ENCODE data around the gene CAPZB. TPM values are rescaled to one million over a fixed set of nuclear protein-coding genes. Genes with fewer than 3 reads are reported as not detected.

The CAPZB gene
- total RNA-seq, 1 experiment from 2014 or later: 198 TPM

DNA sequence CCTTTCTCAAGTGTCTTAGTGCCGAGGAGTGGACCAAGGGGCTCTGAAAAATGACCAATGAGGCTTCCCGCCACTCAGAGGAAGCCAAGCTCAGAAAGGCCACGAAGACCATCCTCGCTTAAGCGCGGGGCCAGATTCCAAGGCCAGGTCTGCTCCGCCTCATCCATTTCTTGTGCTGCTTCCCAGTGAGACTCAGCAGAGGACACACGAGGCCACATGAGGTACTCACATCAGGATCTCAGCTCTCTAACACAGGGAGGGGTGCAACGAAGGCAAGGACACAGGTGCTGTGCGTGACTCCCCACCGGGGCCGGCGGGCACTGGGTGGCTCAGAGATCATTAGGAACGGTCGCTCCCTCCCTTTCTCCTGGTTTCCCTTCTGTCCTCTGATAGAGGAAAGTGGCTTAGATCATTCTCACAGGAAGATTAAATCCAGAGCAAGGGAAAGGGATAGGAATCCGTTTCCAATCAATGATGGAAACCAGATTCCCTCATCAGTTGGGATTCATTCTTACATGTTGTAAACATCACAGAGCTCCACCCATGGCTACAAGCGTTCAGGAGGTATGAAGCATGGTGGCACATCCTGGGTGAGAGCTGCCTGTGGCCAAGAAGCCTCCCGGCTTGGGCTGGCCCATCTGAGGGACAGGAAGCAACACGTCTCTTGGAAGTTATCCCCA, 46.7 kb downstream of the CAPZB start:
- intact Hi-C loops (cut with micrococcal nuclease; ENCODE audit: unreplicated experiment): no loop called here
- BruUV-seq (replicated peaks): no TSS peak
- H3K27me3 Mint-ChIP-seq (ENCODE audit: unreplicated experiment): no peaks in the 10 kb centered on the region
- H3K9me3 Mint-ChIP-seq (ENCODE audit: low read depth, unreplicated experiment): no peaks in the 10 kb centered on the region
- H3K4me3 Mint-ChIP-seq (ENCODE audit: low read depth, unreplicated experiment): no peak overlapping the region
- DNase-seq: no peak
- H3K4me1 Mint-ChIP-seq (ENCODE audit: low read depth, unreplicated experiment): peaks cover 45% of the 10 kb centered on the region
- CTCF ChIA-PET: no interaction called here
- peaks cover 5% of the 10 kb centered on the region for H3K36me3 Mint-ChIP-seq (ENCODE audit: insufficient read depth, unreplicated experiment)
- H3K27ac Mint-ChIP-seq (ENCODE audit: unreplicated experiment): no peak overlapping the region
- no peak for TF ChIP-seq CTCF (IDR thresholded peaks at IDR 0.05; ENCODE audit: unreplicated experiment)

GRCh38 chr1:19437891-19438294, 47.4 kb downstream of the CAPZB start:
- intact Hi-C loops (cut with micrococcal nuclease; ENCODE audit: unreplicated experiment): no loop called here
- peaks cover 5% of the 10 kb centered on the region for H3K36me3 Mint-ChIP-seq (ENCODE audit: insufficient read depth, unreplicated experiment)
- no peak for DNase-seq
- CTCF ChIA-PET: no interaction called here
- no TSS peak for BruUV-seq (replicated peaks)
- peaks cover 52% of the 10 kb centered on the region for H3K4me1 Mint-ChIP-seq (ENCODE audit: low read depth, unreplicated experiment)
- H3K27me3 Mint-ChIP-seq (ENCODE audit: unreplicated experiment): no peaks in the 10 kb centered on the region
- no peak for TF ChIP-seq CTCF (IDR thresholded peaks at IDR 0.05; ENCODE audit: unreplicated experiment)
- no peak overlapping the region for H3K27ac Mint-ChIP-seq (ENCODE audit: unreplicated experiment)
- no peak overlapping the region for H3K4me3 Mint-ChIP-seq (ENCODE audit: low read depth, unreplicated experiment)
- H3K9me3 Mint-ChIP-seq (ENCODE audit: low read depth, unreplicated experiment): no peaks in the 10 kb centered on the region

GRCh38 chr1:19436716-19437476, 48.4 kb downstream of the CAPZB start:
- DNase-seq: peak; percentile 47

GRCh38 chr1:19435851-19436455, 49.4 kb downstream of the CAPZB start:
- intact Hi-C loops (cut with micrococcal nuclease; ENCODE audit: unreplicated experiment): no loop called here
- no peak overlapping the region for H3K4me3 Mint-ChIP-seq (ENCODE audit: low read depth, unreplicated experiment)
- no TSS peak for BruUV-seq (replicated peaks)
- no peak for DNase-seq
- H3K27me3 Mint-ChIP-seq (ENCODE audit: unreplicated experiment): no peaks in the 10 kb centered on the region
- CTCF ChIA-PET: no interaction called here
- TF ChIP-seq CTCF (IDR thresholded peaks at IDR 0.05; ENCODE audit: unreplicated experiment): no peak
- H3K4me1 Mint-ChIP-seq (ENCODE audit: low read depth, unreplicated experiment): peaks cover 49% of the 10 kb centered on the region
- H3K36me3 Mint-ChIP-seq (ENCODE audit: insufficient read depth, unreplicated experiment): peaks cover 5% of the 10 kb centered on the region
- H3K9me3 Mint-ChIP-seq (ENCODE audit: low read depth, unreplicated experiment): no peaks in the 10 kb centered on the region
- H3K27ac Mint-ChIP-seq (ENCODE audit: unreplicated experiment): no peak overlapping the region

More at GRCh38 chr1:19436716-19437476, 48.4 kb downstream of the CAPZB start:
- no peaks in the 10 kb centered on the region for H3K9me3 Mint-ChIP-seq (ENCODE audit: low read depth, unreplicated experiment)
- intact Hi-C loops (cut with micrococcal nuclease; ENCODE audit: unreplicated experiment): no loop called here
- H3K4me3 Mint-ChIP-seq (ENCODE audit: low read depth, unreplicated experiment): no peak overlapping the region
- CTCF ChIA-PET: no interaction called here
- H3K27me3 Mint-ChIP-seq (ENCODE audit: unreplicated experiment): no peaks in the 10 kb centered on the region
- no peak for TF ChIP-seq CTCF (IDR thresholded peaks at IDR 0.05; ENCODE audit: unreplicated experiment)
- H3K4me1 Mint-ChIP-seq (ENCODE audit: low read depth, unreplicated experiment): peaks cover 54% of the 10 kb centered on the region
- no TSS peak for BruUV-seq (replicated peaks)
- H3K27ac Mint-ChIP-seq (ENCODE audit: unreplicated experiment): no peak overlapping the region
- H3K36me3 Mint-ChIP-seq (ENCODE audit: insufficient read depth, unreplicated experiment): peaks cover 5% of the 10 kb centered on the region
